Hematopoietic multipotent progenitor cell (in vitro differentiated cells): ENCODE results near the gene TTC1. TPM values are rescaled to one million over a fixed set of nuclear protein-coding genes. Genes with fewer than 3 reads are reported as not detected.
"Not testable (repeated sequence)": the region's sequence is repeated elsewhere in the genome, so short reads cannot be mapped to it uniquely, and the experiment has no call there.

Experiments
- DNase-seq, 3 donors: peaks; one replicate each; pipeline ENCODE4 v3.0.0-alpha.2; 2011 to 2015; ENCODE audit warnings: low read depth in 2 of 3, low spot score in 2 of 3
- total RNA-seq: library from RNA; depleted of rRNA; stranded (reverse); fragments of >200 nt; gene quantifications from one replicate; pipeline ENCODE4 v1.2.3, GENCODE V29; 2012

Gene TTC1, protein sequence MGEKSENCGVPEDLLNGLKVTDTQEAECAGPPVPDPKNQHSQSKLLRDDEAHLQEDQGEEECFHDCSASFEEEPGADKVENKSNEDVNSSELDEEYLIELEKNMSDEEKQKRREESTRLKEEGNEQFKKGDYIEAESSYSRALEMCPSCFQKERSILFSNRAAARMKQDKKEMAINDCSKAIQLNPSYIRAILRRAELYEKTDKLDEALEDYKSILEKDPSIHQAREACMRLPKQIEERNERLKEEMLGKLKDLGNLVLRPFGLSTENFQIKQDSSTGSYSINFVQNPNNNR
- total RNA-seq = 13.5 TPM

GRCh38 chr5:160008877-160009590, at the start of gene TTC1:
Gene TTC1 (plus strand): TSS chr5:160009139. CDS start chr5:160010529, 1,390 bp downstream.
- peak; percentile 93 to 100 (median 98) for DNase-seq

DNA sequence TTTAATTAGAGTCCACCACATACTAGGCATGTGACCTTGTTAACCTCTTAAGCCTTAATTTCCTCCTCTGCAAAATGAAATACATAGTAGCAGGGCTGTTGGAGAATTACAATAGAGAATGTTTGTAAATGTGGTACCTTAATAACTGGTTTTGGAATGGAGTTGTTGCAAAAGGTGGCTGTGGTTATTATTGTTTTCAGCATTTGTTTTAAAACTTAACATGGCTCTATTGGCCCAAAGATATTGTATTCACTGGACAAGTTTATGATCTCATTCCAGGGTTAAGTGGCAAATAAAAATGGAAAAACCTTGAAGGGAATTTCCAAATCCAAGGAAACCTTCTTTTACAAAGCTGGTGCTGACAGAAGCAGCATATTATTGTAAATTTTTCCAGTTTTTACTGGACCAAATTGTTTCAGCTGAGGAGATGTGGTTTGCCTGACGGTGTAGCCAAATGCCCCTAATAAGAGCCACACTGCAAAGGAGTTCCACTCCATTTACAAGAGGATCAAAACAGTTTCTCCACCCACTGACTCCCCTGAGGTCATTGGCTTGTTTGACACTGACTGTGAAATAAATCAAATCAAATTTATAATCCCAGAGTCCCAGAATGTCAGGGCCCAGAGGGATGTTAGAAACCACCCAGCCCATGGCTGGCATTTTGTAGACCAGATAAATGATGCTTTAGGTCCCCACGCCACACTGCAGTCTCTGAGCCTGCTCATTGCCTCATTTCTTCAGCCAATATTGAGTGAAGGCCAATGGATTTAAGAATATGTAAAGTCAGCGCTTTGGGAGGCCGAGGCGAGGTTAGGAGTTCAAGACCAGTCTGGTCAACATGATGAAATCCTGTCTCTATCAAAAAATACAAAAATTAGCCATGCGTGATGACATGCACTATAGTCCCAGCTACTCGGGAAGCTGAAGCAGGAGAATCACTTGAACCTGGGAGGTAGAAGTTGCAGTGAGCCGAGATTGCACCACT, 47.5 kb upstream of the TTC1 start:
- DNase-seq = no peak

- DNase-seq = no peak
These were observed 46.7 kb upstream of the TTC1 start for GRCh38 chr5:159962214-159962613.

- DNase-seq = no peak
These were observed 45.0 kb upstream of the TTC1 start for GRCh38 chr5:159963935-159964334.

GRCh38 chr5:159965031-159965837, 43.7 kb upstream of the TTC1 start:
- peak in 2 of 3 donors; percentile 50 to 67 for DNase-seq

DNA sequence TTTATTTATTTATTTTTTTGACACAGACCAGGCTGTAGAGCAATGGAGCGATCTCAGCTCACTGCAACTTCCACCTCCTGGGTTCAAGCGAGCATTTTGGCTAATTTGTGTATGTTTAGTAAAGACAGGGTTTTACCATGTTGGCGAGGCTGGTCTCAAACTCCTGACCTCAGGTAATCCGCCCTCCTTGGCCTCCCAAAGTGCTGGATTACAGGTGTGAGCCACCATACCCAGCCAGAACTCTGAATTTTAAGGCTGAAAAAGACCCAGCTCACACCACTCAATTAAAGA, 43.2 kb upstream of the TTC1 start:
- not testable (repeated sequence) for DNase-seq

DNA sequence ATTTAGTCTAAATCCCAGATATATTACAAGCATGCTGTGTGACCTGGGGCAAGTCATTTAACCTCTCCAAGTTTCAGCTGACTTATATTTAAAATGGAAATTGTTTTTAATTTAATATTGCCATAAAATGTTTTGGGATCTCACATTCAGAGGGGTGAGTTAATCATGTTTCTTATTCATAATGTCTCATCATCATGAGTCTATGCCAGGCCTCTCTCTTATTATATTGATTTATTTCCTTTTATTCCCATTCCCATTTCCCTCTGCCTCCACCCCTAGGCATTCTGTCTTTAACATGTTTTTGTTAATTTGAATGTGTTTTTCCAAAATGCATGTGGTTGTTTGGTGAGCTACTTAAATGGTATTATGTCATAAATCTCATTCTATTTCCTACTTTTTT, 39.0 kb upstream of the TTC1 start:
- no peak for DNase-seq

DNA sequence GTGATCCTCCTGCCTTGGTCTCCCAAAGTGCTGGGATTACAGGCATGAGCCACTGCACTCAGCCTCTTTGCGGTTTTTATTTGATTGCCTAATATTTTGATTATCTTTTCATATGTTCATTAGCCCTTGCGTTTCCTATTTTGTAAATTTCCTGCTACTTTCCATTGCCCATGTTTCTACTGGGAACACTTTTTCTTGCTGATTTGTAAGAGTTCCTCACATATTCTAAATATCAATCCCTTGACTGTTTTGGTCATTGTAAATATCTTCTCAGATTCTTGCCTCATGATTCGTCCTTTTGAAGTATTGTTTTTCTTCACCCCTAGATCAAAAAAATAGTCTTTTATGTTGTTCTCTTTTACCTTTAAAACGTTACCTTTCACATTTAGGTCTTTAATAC, 37.9 kb upstream of the TTC1 start:
- no peak for DNase-seq

DNA sequence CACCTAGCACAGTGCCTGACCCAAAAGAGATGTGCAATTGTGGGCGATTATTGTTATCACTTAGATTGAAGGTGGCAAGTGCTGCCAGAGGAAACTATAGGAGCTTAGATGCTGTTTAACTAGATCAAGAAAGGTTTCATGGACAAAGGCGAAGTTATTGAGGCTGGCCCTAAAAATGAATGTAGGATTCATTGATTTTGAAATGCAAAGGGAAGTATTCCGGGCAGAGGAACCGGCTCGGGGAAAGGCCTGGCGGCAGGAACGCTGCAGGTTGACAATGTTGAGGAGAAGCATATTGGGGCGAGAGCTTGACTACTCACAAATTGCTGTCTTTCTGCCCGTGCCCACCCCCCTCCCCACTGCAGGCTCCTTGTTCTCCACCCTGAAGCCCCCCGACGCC, 37.4 kb upstream of the TTC1 start:
- DNase-seq = no peak

- DNase-seq = peak in 1 of 3 donors; percentile 23
These were observed 36.9 kb upstream of the TTC1 start for GRCh38 chr5:159971931-159972461.

DNA sequence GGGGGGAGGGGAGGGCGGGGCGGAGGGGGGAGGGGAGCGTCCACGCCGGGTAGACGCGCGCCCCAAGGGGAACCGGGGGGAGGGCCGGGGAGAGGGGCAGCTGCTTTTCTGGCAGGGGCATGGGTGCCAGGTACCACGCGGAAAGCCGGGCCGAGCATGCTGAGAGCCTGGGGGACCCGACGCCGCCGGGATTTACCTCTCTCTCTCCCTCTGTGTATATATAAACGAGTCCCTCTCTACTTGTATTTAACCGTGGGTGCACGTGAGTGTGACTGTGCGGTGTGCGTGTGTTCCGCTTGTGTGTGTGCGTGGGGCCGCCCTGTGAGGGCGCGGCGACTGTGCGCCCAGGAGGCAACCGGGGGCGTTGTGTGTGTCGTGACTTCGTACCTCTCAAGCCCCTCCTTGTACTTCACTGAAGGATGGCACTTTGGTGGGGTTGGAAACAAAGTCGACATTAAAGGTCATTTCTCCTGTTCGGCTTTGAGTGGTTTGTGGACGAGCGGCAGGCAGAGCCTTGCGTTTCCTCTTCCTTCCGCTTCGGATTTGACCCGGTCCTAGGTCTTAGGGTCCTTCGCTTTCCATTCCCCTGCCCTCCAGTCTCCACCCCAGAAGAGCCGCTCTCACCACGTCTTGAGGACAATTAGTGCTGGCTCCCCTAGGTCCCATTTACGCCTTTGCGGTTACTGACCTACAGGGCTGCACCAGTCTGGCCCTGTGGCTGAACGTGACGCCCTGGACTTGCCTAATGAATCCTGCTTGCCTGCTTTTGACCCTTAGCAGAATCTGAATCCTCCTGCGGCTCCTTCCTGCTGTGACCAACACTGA, 36.2 kb upstream of the TTC1 start:
- peak in 1 of 3 donors; percentile 30 for DNase-seq

DNA sequence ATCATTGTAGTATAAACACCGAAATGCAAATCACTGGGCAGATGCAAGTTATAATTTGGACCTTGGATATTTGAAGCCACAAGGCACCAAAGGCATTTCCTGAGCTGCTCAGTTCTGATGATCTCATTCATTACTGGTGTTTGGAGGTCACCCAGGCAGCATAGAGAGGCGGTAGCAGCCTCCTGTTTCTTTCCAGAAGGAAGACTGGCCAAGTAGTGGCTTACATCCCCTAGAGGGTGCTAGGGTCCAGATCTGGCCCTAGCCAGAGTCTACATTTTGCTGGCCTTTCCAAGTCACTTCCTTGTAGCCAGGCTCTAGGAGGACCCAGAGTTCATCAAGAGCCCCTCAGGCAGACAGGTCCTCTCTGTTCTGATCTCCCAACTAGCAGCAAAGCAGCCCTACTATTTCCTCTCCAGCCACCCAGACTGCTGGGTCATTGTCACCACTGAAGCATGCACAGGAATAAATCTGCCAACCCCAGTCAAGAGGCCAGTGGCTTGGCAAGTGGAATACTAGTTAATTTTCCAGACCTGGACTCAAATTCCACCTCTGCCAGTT, 33.4 kb upstream of the TTC1 start:
- DNase-seq = no peak

DNA sequence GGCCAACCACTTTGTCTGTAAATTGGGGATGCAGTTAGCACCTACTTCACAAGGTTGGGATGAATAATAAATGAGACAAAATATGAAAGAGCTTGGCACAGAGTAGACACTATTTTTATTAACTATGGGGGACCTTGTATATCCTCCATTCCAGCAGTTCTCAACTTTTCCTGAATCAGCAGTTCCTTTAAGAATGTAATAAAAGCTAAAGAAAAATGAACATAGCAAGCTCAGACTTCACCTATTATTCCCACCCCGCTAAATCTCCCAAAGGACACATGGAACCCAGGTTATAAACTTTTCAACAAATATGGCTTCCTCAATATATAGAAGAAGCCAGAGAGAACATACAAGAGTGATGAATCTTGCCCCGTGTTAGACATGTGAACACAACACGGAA, 32.0 kb upstream of the TTC1 start:
- DNase-seq = no peak

- no peak for DNase-seq
These were observed 30.6 kb upstream of the TTC1 start for GRCh38 chr5:159978358-159978757.

DNA sequence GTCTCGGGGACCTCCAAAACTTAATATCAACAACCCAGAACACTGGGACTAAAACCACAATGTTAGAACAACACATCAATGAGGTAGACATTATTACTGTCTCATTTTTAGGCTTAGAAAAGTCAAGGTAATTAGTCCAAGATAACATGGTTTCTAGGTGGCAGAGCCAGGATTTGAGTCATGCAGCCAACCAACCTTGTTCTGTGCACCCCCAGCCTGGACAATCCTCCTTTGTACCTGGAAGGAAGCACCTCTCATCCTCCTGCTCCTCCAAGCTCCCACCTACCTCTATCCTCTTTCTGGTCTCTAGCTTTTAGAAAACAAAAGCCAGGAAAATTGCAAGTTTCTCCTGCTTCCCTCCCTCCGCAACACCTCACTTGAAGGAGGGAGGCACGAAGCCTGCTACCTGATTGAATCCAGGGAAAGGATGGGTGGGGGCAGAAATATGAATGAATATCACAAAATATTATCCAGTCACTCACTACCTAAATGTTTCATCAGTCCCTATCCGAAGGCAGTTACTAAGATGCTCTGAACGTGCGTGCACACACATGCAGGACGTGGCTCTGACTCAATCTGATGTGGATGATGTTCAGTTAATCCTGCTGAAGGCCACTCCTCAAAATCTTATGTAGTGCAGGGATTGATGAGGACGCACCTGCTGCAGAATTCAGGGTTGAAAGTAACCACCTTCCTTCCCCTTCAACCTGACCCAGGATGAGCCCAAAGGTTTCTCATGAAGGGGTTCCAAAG, 26.3 kb upstream of the TTC1 start:
- DNase-seq = no peak

GRCh38 chr5:159987031-159987674, 21.8 kb upstream of the TTC1 start:
- DNase-seq = peak; percentile 50 to 86 (median 86)

GRCh38 chr5:159990506-159990905, 18.4 kb upstream of the TTC1 start:
- peak in 1 of 3 donors; percentile 18 for DNase-seq

DNA sequence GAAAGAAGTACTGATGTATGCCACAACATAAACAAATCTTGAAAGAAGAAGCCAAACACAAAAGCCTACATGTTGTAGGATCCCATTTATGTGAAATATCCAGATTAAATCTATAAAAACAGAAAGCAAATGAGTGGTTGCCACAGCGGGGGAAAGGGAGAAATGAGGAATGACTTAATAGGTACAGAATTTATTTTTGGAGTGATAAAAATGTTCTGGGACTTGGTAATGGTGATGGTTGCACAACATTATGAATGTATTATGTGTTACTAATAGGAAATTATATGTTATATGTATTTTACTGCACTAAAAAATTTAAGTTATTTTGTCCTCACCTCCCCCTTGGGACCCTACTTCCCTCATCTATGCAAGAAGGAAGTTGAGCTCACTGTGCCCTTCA, 16.4 kb upstream of the TTC1 start:
- DNase-seq = no peak
